ENCODE data around the gene HFM1.

Gene HFM1

GRCh38 chr1:91406773-91407389 is 2.2 kb upstream of the HFM1 start:
- H3K27me3 ChIP-seq (ENCODE audit: insufficient read depth, poor library complexity, severe bottlenecking) = peaks cover 52% of the 10 kb centered on the region
- TF ChIP-seq CTCF (IDR thresholded peaks at IDR 0.05; ENCODE audit: insufficient read depth, low read length) (no peak), POLR2AphosphoS5 (IDR thresholded peaks at IDR 0.05; ENCODE audit: low read depth) (no peak), SPI1 (IDR thresholded peaks at IDR 0.05; ENCODE audit: borderline replicate concordance, low read depth) (no peak), REST (IDR thresholded peaks at IDR 0.05; ENCODE audit: insufficient replicate concordance, low read depth) (no peak), GABPA (IDR thresholded peaks at IDR 0.05; ENCODE audit: low read depth) (no peak)
- H3K27ac ChIP-seq (replicated peaks) = no peak overlapping the region
- H3K4me3 ChIP-seq (replicated peaks; ENCODE audit: insufficient read depth, low read length) = no peak overlapping the region
- no peak for DNase-seq (ENCODE audit: low read depth in 1 of 2, low spot score in 1 of 2)

DNA sequence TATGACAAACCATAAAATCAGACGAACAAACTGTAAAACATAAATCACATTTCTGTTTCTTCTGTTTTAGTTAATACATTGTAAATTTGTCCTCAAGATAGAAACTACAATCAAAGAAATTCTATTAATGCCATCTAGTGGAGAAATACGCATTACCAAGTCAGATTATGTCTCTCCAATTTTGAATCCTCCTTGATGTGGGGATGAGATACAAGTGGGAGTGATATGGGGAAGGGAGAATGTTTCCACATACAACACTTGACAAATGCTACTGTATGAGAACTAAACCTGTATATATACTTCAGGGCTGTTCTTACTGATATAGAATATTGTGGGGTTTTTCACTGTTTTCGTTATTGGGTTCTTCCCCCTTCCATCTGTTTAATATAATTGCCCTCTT is 2.6 kb downstream of the HFM1 start:
- TF ChIP-seq POLR2AphosphoS5 (IDR thresholded peaks at IDR 0.05; ENCODE audit: low read depth) = no peak
- TF ChIP-seq CTCF (IDR thresholded peaks at IDR 0.05; ENCODE audit: insufficient read depth, low read length) = peak; percentile 16
- peaks cover 40% of the 10 kb centered on the region for H3K27me3 ChIP-seq (ENCODE audit: insufficient read depth, poor library complexity, severe bottlenecking)
- H3K27ac ChIP-seq (replicated peaks) = no peak overlapping the region
- DNase-seq (ENCODE audit: low read depth in 1 of 2, low spot score in 1 of 2) = no peak
- H3K4me3 ChIP-seq (replicated peaks; ENCODE audit: insufficient read depth, low read length) = no peak overlapping the region

GRCh38 chr1:91400133-91400725 is 4.4 kb downstream of the HFM1 start:
- H3K4me3 ChIP-seq (replicated peaks; ENCODE audit: insufficient read depth, low read length) = no peak overlapping the region
- no peak for TF ChIP-seq GABPA (IDR thresholded peaks at IDR 0.05; ENCODE audit: low read depth)
- TF ChIP-seq SPI1 (IDR thresholded peaks at IDR 0.05; ENCODE audit: borderline replicate concordance, low read depth) = no peak
- no peak for TF ChIP-seq POLR2AphosphoS5 (IDR thresholded peaks at IDR 0.05; ENCODE audit: low read depth)
- no peak for TF ChIP-seq REST (IDR thresholded peaks at IDR 0.05; ENCODE audit: insufficient replicate concordance, low read depth)
- DNase-seq (ENCODE audit: low read depth in 1 of 2, low spot score in 1 of 2) = no peak
- H3K27me3 ChIP-seq (ENCODE audit: insufficient read depth, poor library complexity, severe bottlenecking) = peaks cover 27% of the 10 kb centered on the region
- H3K27ac ChIP-seq (replicated peaks) = no peak overlapping the region

DNA sequence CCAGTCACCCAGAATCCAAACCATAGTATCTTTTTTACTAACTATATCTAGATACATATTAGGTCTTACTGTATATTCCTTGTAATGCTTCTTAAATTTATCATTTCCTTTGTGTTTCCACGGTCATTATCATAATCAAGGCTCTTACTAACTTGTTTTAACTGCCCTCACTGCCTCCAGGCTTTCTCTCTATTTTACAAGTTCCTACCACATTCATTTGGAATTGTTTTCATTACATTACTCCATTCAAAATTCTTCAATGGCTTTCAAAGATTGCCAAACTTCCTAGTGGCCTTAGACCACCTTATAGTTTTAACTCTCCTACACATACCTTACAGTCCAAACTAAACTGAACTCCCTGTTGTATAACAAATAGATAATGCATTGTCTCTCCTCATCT is 6.3 kb downstream of the HFM1 start:
- DNase-seq (ENCODE audit: low read depth in 1 of 2, low spot score in 1 of 2) = no peak
- Histone ChIP-seq H3K27me3 (ENCODE audit: insufficient read depth, poor library complexity, severe bottlenecking) (peaks cover 10% of the 10 kb centered on the region), H3K4me3 (replicated peaks; ENCODE audit: insufficient read depth, low read length) (no peak overlapping the region), H3K27ac (replicated peaks) (no peak overlapping the region)
- TF ChIP-seq SPI1 (IDR thresholded peaks at IDR 0.05; ENCODE audit: borderline replicate concordance, low read depth) (no peak), CTCF (IDR thresholded peaks at IDR 0.05; ENCODE audit: insufficient read depth, low read length) (no peak), REST (IDR thresholded peaks at IDR 0.05; ENCODE audit: insufficient replicate concordance, low read depth) (no peak), POLR2AphosphoS5 (IDR thresholded peaks at IDR 0.05; ENCODE audit: low read depth) (no peak), GABPA (IDR thresholded peaks at IDR 0.05; ENCODE audit: low read depth) (no peak)
